Activated CD8-positive, alpha-beta T cell treated with anti-CD3 and anti-CD28 coated beads for 36 hours (primary cell): ENCODE measurements around the gene USP22. TPM values are rescaled to one million over a fixed set of nuclear protein-coding genes. Genes with fewer than 3 reads are reported as not detected.

Source experiments
- ATAC-seq: fragments of 200-7000 bp; cut with Tn5 transposase; one replicate; pipeline ENCODE4 v1.10.0; 2021; ENCODE audit warnings: mild to moderate bottlenecking, moderate library complexity
- CTCF ChIA-PET: fragments of 350-600 bp; sonication (Branson Sonifier 250); formaldehyde crosslinking; loops from one replicate; lab custom pipeline; 2021; ENCODE audit warnings: antibody characterized with exemption; lab: Charles Lee
- POLR2A ChIA-PET: fragments of 350-600 bp; sonication (Branson Sonifier 250); formaldehyde crosslinking; loops from one replicate; lab custom pipeline; 2021; ENCODE audit warnings: antibody characterized with exemption; lab: Charles Lee
- DNase-seq: peaks from one replicate; pipeline ENCODE4 v3.0.0-alpha.2; 2020
- H3K27ac Mint-ChIP-seq: one replicate; pipeline ENCODE4 v1.8.0; 2021; ENCODE audit warnings: mild to moderate bottlenecking, mixed read lengths
- H3K27me3 Mint-ChIP-seq: one replicate; pipeline ENCODE4 v1.8.0; 2021; ENCODE audit warnings: mixed read lengths
- H3K36me3 Mint-ChIP-seq: one replicate; pipeline ENCODE4 v1.8.0; 2021; ENCODE audit warnings: low read depth, mixed read lengths
- H3K4me1 Mint-ChIP-seq: one replicate; pipeline ENCODE4 v1.8.0; 2021; ENCODE audit warnings: low read depth, mixed read lengths
- H3K4me3 Mint-ChIP-seq: one replicate; pipeline ENCODE4 v1.8.0; 2021; ENCODE audit warnings: mild to moderate bottlenecking, moderate library complexity, mixed read lengths
- H3K9me3 Mint-ChIP-seq: one replicate; pipeline ENCODE4 v1.8.0; 2021; ENCODE audit warnings: mixed read lengths
- intact Hi-C: fragments of 100-400 bp; cut with micrococcal nuclease; formaldehyde crosslinking; loops from one replicate; pipeline ENCODE4 v1.10.0; 2022
- total RNA-seq, 2 experiments: library from RNA; stranded (reverse); gene quantifications; one replicate each; pipeline ENCODE4 v1.2.3, GENCODE V29; 2021
- TF ChIP-seq, protein P1 (sequence below): fragments of 200-600 bp; IDR thresholded peaks from one replicate; pipeline ENCODE4 v1.8.0; 2022; ENCODE audit warnings: antibody characterized with exemption, mild to moderate bottlenecking

The USP22 gene
- total RNA-seq, 2 experiments from 2014 or later: 149 to 153 TPM

DNA sequence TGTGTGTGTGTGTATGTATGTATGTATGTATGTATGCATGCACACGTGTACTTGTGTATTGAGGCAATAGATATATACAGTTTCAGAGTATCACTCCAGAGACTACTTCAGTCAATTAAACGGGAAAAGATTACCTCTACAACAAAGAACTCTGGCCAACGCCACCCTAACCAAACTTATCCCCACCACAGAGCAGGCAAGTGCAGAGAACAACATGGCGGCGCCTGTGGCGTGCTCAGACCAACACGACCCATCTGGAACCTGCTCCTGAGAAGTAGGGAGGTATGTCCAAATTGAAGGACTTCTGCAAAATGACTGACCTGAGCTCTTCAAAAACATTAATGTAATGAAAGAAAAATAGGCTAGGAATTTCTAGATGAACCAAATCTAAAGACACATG lies 12.4 kb downstream of the USP22 start:
- ChIA-PET CTCF (interaction anchor here (2.1 kb wide), 1 partner anchor 13 kb away, joined by 10 read pairs; the partner anchor contains the start of gene USP22), POLR2A (no interaction called here)
- DNase-seq (no peak), ATAC-seq (no peak)
- intact Hi-C loops: no loop called here
- H3K4me1 Mint-ChIP-seq: peaks cover 72% of the 10 kb centered on the region
- H3K9me3 Mint-ChIP-seq: no peaks in the 10 kb centered on the region
- H3K27ac Mint-ChIP-seq: peak overlapping the region; percentile 62
- H3K36me3 Mint-ChIP-seq: peaks cover 42% of the 10 kb centered on the region
- no peaks in the 10 kb centered on the region for H3K27me3 Mint-ChIP-seq
- no peak overlapping the region for H3K4me3 Mint-ChIP-seq
- TF ChIP-seq, protein P1, sequence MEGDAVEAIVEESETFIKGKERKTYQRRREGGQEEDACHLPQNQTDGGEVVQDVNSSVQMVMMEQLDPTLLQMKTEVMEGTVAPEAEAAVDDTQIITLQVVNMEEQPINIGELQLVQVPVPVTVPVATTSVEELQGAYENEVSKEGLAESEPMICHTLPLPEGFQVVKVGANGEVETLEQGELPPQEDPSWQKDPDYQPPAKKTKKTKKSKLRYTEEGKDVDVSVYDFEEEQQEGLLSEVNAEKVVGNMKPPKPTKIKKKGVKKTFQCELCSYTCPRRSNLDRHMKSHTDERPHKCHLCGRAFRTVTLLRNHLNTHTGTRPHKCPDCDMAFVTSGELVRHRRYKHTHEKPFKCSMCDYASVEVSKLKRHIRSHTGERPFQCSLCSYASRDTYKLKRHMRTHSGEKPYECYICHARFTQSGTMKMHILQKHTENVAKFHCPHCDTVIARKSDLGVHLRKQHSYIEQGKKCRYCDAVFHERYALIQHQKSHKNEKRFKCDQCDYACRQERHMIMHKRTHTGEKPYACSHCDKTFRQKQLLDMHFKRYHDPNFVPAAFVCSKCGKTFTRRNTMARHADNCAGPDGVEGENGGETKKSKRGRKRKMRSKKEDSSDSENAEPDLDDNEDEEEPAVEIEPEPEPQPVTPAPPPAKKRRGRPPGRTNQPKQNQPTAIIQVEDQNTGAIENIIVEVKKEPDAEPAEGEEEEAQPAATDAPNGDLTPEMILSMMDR: no peak

- peak; percentile 28 for ATAC-seq
- intact Hi-C loops: no loop called here
- CTCF ChIA-PET: no interaction called here
- peaks cover 72% of the 10 kb centered on the region for H3K4me1 Mint-ChIP-seq
- no peak overlapping the region for H3K4me3 Mint-ChIP-seq
- DNase-seq: no peak
- no peaks in the 10 kb centered on the region for H3K9me3 Mint-ChIP-seq
- no peaks in the 10 kb centered on the region for H3K27me3 Mint-ChIP-seq
- H3K27ac Mint-ChIP-seq: peak overlapping the region; percentile 81
- TF ChIP-seq, protein P1: no peak
- POLR2A ChIA-PET: no interaction called here
- peaks cover 44% of the 10 kb centered on the region for H3K36me3 Mint-ChIP-seq
Measured at GRCh38 chr17:21029515-21029914, 13.3 kb downstream of the USP22 start.

- intact Hi-C loops: no loop called here
- H3K4me3 Mint-ChIP-seq: no peak overlapping the region
- H3K27ac Mint-ChIP-seq: peak overlapping the region; percentile 81
- ATAC-seq: peak; percentile 78
- TF ChIP-seq, protein P1: no peak
- ChIA-PET POLR2A (interaction anchor here (1.4 kb wide), 1 partner anchor 11 kb away, joined by 4 read pairs; no protein-coding TSS in a partner anchor), CTCF (interaction anchor here (1.3 kb wide), 1 partner anchor 15 kb away, joined by 9 read pairs; no protein-coding TSS in a partner anchor)
- peaks cover 72% of the 10 kb centered on the region for H3K4me1 Mint-ChIP-seq
- no peaks in the 10 kb centered on the region for H3K9me3 Mint-ChIP-seq
- peaks cover 47% of the 10 kb centered on the region for H3K36me3 Mint-ChIP-seq
- DNase-seq: peak; percentile 73
- H3K27me3 Mint-ChIP-seq: no peaks in the 10 kb centered on the region
Measured at GRCh38 chr17:21029036-21029435, 13.8 kb downstream of the USP22 start.

- Mint-ChIP-seq H3K4me3 (no peak overlapping the region), H3K27me3 (no peaks in the 10 kb centered on the region), H3K36me3 (peaks cover 46% of the 10 kb centered on the region), H3K9me3 (no peaks in the 10 kb centered on the region), H3K27ac (peak overlapping the region; percentile 81), H3K4me1 (peaks cover 69% of the 10 kb centered on the region)
- CTCF ChIA-PET: interaction anchor here (0.8 to 1.3 kb wide), 2 partner anchors 16 to 91 kb away, joined by 4 to 9 read pairs; no protein-coding TSS in a partner anchor
- ATAC-seq (no peak), DNase-seq (no peak)
- TF ChIP-seq, protein P1: no peak
- POLR2A ChIA-PET: interaction anchor here (1.4 kb wide), 1 partner anchor 12 kb away, joined by 4 read pairs; no protein-coding TSS in a partner anchor
- intact Hi-C loops: no loop called here
Measured at GRCh38 chr17:21028192-21028591, 14.6 kb downstream of the USP22 start.

DNA sequence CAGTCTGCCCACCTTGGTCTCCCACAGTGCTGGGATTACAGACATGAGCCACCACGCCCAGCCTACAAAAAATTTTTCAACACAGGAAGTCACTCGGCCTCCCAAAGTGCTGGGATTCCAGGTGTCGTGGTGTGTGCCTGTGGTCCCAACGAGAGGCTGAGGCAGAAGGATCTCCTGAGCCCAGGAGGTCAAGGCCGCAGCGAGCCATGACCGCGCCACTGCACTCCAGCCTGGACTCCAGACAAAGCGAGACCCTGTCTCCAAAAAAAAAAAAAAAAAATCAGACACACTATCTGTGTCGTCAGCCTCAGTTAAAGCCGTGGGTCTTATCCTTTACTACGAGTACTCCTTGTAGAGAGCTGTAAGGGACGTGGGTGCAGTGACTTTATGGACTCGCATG lies 15.8 kb downstream of the USP22 start:
- ChIA-PET CTCF (no interaction called here), POLR2A (no interaction called here)
- Mint-ChIP-seq H3K36me3 (peaks cover 46% of the 10 kb centered on the region), H3K27me3 (no peaks in the 10 kb centered on the region), H3K9me3 (no peaks in the 10 kb centered on the region), H3K27ac (peak overlapping the region; percentile 81), H3K4me3 (no peak overlapping the region), H3K4me1 (peaks cover 67% of the 10 kb centered on the region)
- ATAC-seq: no peak
- intact Hi-C loops: no loop called here
- no peak for DNase-seq
- TF ChIP-seq, protein P1: no peak
